ENCODE data around the gene EGFL7. TPM values are rescaled to one million over a fixed set of nuclear protein-coding genes. Genes with fewer than 3 reads are reported as not detected.

Gene EGFL7
- total and polyA plus RNA-seq, 2 of the 13 experiments (the other 11 are each of a cell fraction or from before 2014, with no cell fraction given): 0.20 to 5.1 TPM

- TF ChIP-seq DPF2 (CRISPR knock-in tag; IDR thresholded peaks at IDR 0.05; ENCODE audit: borderline replicate concordance, low read depth): peak; percentile 30; the same call in 1 of the 2 replicates
- no peak for TF ChIP-seq ZNF367 (CRISPR knock-in tag; IDR thresholded peaks at IDR 0.05; ENCODE audit: borderline replicate concordance)
- peak; percentile 82; the same call in 1 of the 2 replicates for TF ChIP-seq SMAD3 (CRISPR knock-in tag; IDR thresholded peaks at IDR 0.05)
- TF ChIP-seq ZBTB34 (CRISPR knock-in tag; IDR thresholded peaks at IDR 0.05): 0 out of 2 replicates have a peak, but pooled peaks have one; percentile 30
- no peak for TF ChIP-seq ZNF33A (CRISPR knock-in tag; IDR thresholded peaks at IDR 0.05; ENCODE audit: borderline replicate concordance)
- no peak for TF ChIP-seq KDM1A (CRISPR knock-in tag; IDR thresholded peaks at IDR 0.05)
- TF ChIP-seq ZSCAN20 (CRISPR knock-in tag; IDR thresholded peaks at IDR 0.05; ENCODE audit: borderline replicate concordance): no peak
- TF ChIP-seq PPARG (CRISPR knock-in tag; conservative IDR thresholded peaks at IDR 0.05): no peak
- 0 out of 2 replicates have a peak, but pooled peaks have one; percentile 35 for TF ChIP-seq ATF7-NPFF (CRISPR knock-in tag; IDR thresholded peaks at IDR 0.05; ENCODE audit: low read depth)
- no peak for TF ChIP-seq ZNF33B (CRISPR knock-in tag; IDR thresholded peaks at IDR 0.05)
- no peak for TF ChIP-seq MAZ (IDR thresholded peaks at IDR 0.05; ENCODE audit: borderline replicate concordance, low read depth, low read length)
- TF ChIP-seq MAZ (CRISPR knock-in tag; IDR thresholded peaks at IDR 0.05; ENCODE audit: low read depth): peak; percentile 55; the same call in 1 of the 2 replicates
- TF ChIP-seq KLF11 (CRISPR knock-in tag; IDR thresholded peaks at IDR 0.05): no peak
- TF ChIP-seq IRF9 (CRISPR knock-in tag; IDR thresholded peaks at IDR 0.05; ENCODE audit: borderline replicate concordance): no peak; the same call in 1 of the 2 replicates
- no peak for TF ChIP-seq ISX (CRISPR knock-in tag; conservative IDR thresholded peaks at IDR 0.05)
- TF ChIP-seq ZNF574 (CRISPR knock-in tag; IDR thresholded peaks at IDR 0.05): peak; percentile 70
- no peak for TF ChIP-seq ASH2L (IDR thresholded peaks at IDR 0.05; ENCODE audit: insufficient read length, low read depth, low read length)
- TF ChIP-seq ZNF383 (CRISPR knock-in tag; IDR thresholded peaks at IDR 0.05; ENCODE audit: borderline replicate concordance): no peak
- no peak for TF ChIP-seq ZNF264 (CRISPR knock-in tag; IDR thresholded peaks at IDR 0.05)
- peak; percentile 27; the same call in 1 of the 2 replicates for TF ChIP-seq FOXC1 (CRISPR knock-in tag; IDR thresholded peaks at IDR 0.05; ENCODE audit: borderline replicate concordance)
- no peak for TF ChIP-seq ZNF670 (CRISPR knock-in tag; IDR thresholded peaks at IDR 0.05; ENCODE audit: borderline replicate concordance)
Measured at GRCh38 chr9:136625101-136626065, 37.3 kb upstream of the EGFL7 start (continued).

All from HepG2 (cell line).